ENCODE results near the gene UBE2Q1. TPM values are rescaled to one million over a fixed set of nuclear protein-coding genes. Genes with fewer than 3 reads are reported as not detected.
A peak's percentile ranks its signal among the peaks of the same experiment; 100 is the strongest.

The UBE2Q1 gene
- total RNA-seq, 2 donors from 2014 or later: 80.3 to 82.4 TPM

DNA sequence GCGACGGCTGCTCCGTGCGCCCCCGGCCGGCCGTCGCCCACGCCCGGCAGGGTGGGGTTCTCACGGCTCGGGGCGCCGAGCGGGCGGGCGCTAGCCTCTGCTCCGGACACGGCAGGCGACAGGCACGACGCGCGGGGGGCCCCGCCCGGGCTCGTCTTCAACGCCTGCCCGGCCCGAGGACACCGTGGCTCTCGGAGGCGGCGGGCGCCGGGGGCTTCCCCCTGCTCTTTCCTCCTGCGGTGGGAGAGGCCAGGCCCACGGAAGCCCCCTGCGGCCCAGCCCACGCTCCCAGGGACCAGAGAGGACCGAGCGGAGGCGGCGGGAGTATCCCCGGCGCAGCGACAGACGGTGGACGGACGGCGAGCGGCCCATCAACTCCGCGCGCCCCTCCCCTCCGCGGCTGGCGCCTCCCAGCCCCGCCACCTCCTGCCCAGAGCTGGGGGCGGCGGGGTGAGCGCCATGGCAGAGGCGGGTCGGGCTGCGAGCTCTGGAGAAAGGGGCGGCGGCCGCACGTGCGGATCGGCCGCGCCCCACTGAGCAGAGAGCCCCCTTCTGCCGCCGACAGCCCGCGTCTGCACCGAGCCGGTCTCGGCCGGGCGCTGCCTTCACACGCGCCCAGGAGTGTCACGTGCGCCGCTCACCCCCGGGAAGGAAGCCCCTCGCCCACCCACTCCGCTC is 56.3 kb downstream of the UBE2Q1 start, which contains the start of the genes SHE and TDRD10:
TSS of gene SHE (minus strand) at position 347 of the 678 bp plus-strand sequence. CDS start 386 bp downstream, outside the sequence.
TSS of gene TDRD10 (plus strand) at position 154 of the 678 bp plus-strand sequence. CDS start 4,685 bp downstream, outside the sequence.
- H3K4me1 Mint-ChIP-seq: peaks cover 6% of the 10 kb centered on the region
- peaks cover 50% of the 10 kb centered on the region for H3K27me3 Mint-ChIP-seq
- H3K4me3 Mint-ChIP-seq: peak within 1 kb of the TSS; percentile 79
- H3K9me3 ChIP-seq (ENCODE audit: control insufficient read depth, low read length, poor library complexity, severe bottlenecking): no peaks in the 10 kb centered on the region
- peak in 1 of 3 donors; percentile 18 for DNase-seq
- peaks cover 12% of the 10 kb centered on the region for H3K36me3 Mint-ChIP-seq (ENCODE audit: low read depth)
- ATAC-seq: peak; percentile 58
- peak within 1 kb of the TSS; percentile 47 for H3K27ac Mint-ChIP-seq

DNA sequence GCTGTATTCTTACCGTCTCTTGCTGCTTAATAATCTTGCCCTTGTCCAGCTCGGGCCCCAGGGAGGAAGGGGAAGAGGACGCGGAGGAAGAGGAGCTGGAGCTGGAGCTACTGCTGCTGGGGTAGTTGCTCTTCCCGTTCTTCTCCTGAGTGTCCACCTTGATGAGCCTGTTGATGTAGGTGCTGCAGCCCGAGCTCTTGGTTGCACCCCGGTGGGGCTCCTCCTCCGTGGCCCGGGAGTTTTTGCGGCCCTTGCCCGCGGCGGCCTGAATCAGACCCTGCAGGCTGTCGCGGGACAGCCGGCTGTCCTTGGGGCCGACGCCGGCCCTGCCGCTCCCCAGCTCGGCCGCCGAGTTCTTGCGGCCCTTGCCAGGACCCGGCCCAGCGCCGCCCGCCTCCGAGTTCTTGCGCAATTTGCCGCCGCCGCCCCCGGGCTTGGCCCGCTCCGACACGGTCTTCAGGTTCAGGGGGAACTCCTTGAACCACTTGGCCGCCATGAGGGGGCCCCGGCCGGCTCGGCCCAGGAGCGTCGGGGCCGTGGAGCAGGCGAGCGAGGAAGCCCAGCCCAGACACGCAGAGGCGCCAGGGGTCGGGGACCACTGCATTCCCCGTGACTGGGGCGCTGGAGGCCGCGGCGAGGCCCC is 56.9 kb downstream of the UBE2Q1 start:
- H3K27ac Mint-ChIP-seq: peak overlapping the region; percentile 47
- H3K36me3 Mint-ChIP-seq (ENCODE audit: low read depth): peaks cover 12% of the 10 kb centered on the region
- no peak for ATAC-seq
- H3K27me3 Mint-ChIP-seq: peaks cover 44% of the 10 kb centered on the region
- H3K4me1 Mint-ChIP-seq: peaks cover 10% of the 10 kb centered on the region
- H3K4me3 Mint-ChIP-seq: peak overlapping the region; percentile 46
- H3K9me3 ChIP-seq (ENCODE audit: control insufficient read depth, low read length, poor library complexity, severe bottlenecking): no peaks in the 10 kb centered on the region
- DNase-seq: no peak

DNA sequence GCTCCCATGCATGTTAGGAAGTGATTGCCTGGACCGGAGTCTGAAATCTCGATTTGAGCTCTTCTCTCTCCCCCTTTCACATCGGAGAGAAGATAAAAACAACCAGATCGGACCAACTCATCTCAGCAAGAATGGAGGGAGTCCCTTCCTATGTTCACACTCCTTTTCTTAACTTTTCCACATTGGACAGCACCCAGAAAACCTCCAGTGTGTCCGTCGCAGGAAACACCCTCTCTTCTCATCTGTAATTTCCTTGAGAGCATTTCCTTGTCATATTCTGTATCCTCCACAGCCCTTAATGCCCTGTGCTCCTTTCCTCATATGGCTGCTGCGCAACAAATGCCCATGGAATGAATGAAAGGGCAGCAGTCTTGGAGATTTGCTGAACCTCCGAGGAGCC is 57.9 kb downstream of the UBE2Q1 start:
- peaks cover 10% of the 10 kb centered on the region for H3K4me1 Mint-ChIP-seq
- no peak overlapping the region for H3K4me3 Mint-ChIP-seq
- peaks cover 12% of the 10 kb centered on the region for H3K36me3 Mint-ChIP-seq (ENCODE audit: low read depth)
- no peak overlapping the region for H3K27ac Mint-ChIP-seq
- ATAC-seq (no peak), DNase-seq (no peak)
- no peaks in the 10 kb centered on the region for H3K9me3 ChIP-seq (ENCODE audit: control insufficient read depth, low read length, poor library complexity, severe bottlenecking)
- peaks cover 44% of the 10 kb centered on the region for H3K27me3 Mint-ChIP-seq

DNA sequence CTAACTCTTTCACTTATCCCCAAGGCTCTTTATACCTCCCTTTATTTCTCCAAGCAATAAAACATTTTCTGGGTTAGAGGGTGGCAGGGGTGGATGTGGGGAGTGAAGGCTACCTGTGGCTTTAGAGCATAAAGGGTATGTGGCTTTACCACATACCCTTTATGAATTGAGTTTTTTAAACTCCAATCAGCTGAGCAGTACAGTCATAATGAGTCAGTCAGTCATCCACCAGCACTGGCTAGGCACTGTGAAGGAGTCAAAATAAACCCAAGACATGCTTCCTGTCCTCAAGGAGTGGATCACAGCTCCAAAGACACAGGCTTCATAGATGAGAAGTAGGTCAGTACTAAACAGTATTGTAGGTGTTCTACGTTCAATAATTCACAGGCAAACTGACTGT is 59.0 kb downstream of the UBE2Q1 start:
- peaks cover 35% of the 10 kb centered on the region for H3K27me3 Mint-ChIP-seq

More for the DNA sequence above, 59.0 kb downstream of the UBE2Q1 start:
- no peak overlapping the region for H3K27ac Mint-ChIP-seq
- H3K4me1 Mint-ChIP-seq: peaks cover 10% of the 10 kb centered on the region
- no peaks in the 10 kb centered on the region for H3K9me3 ChIP-seq (ENCODE audit: control insufficient read depth, low read length, poor library complexity, severe bottlenecking)
- no peak for ATAC-seq
- peaks cover 10% of the 10 kb centered on the region for H3K36me3 Mint-ChIP-seq (ENCODE audit: low read depth)
- DNase-seq: no peak
- no peak overlapping the region for H3K4me3 Mint-ChIP-seq

Other genes starting within 250 kb of the UBE2Q1 start
- 1 to 10 TPM in 1 of 2 donors, under 1 TPM in 1; 0.42 to 8.9 TPM for gene AQP10, start 237.6 kb downstream of the UBE2Q1 start, total RNA-seq
- 100 to 1,000 TPM; 175 to 192 TPM for gene ATP8B2, start 233.1 kb downstream of the UBE2Q1 start, total RNA-seq
- gene IL6R, start 153.3 kb downstream of the UBE2Q1 start, total RNA-seq: 10 to 100 TPM; 72.8 to 79.0 TPM
- gene TDRD10, start 56.4 kb downstream of the UBE2Q1 start, total RNA-seq: under 1 TPM in 1 of 2 donors, not detected in 1; 0.12 TPM
- under 1 TPM in 1 of 2 donors, not detected in 1; 0.13 TPM for gene SHE, start 56.2 kb downstream of the UBE2Q1 start, total RNA-seq
- gene CHRNB2, start 9.1 kb upstream of the UBE2Q1 start, total RNA-seq: not detected
- gene ADAR, start 49.5 kb upstream of the UBE2Q1 start, total RNA-seq: 100 to 1,000 TPM; 197 to 231 TPM

All from T-helper 17 cell (primary cell).